Progenitor cell of endocrine pancreas (in vitro differentiated cells): ENCODE data around the gene NCF4. TPM values are rescaled to one million over a fixed set of nuclear protein-coding genes. Genes with fewer than 3 reads are reported as not detected.

Experiments used
- DNase-seq: peaks from one replicate; pipeline ENCODE4 v3.0.0; 2021; ENCODE audit warnings: low spot score; ENCODE audit not compliant: unreplicated experiment
- H3K27ac Mint-ChIP-seq: 2 replicates; pipeline ENCODE4 v1.8.0; 2021; ENCODE audit warnings: mild to moderate bottlenecking, moderate library complexity, mixed read lengths
- H3K27me3 Mint-ChIP-seq: 2 replicates; pipeline ENCODE4 v1.8.0; 2021; ENCODE audit warnings: mixed read lengths
- H3K36me3 Mint-ChIP-seq: 2 replicates; pipeline ENCODE4 v1.8.0; 2022; ENCODE audit warnings: mixed read lengths; ENCODE audit not compliant: insufficient read depth
- H3K4me1 Mint-ChIP-seq: 2 replicates; pipeline ENCODE4 v1.8.0; 2021; ENCODE audit warnings: low read depth, mixed read lengths
- H3K4me3 Mint-ChIP-seq: 2 replicates; pipeline ENCODE4 v1.8.0; 2021; ENCODE audit warnings: low read depth, mild to moderate bottlenecking, moderate library complexity, mixed read lengths
- H3K9me3 Mint-ChIP-seq: 2 replicates; pipeline ENCODE4 v1.8.0; 2021; ENCODE audit warnings: low read depth, mixed read lengths
- total RNA-seq: library from RNA; stranded (reverse); gene quantifications from 2 replicates; pipeline ENCODE4 v1.2.1, GENCODE V29; 2021
- TF ChIP-seq, protein P1 (sequence below): fragments of 200-600 bp; sonication (generic); IDR thresholded peaks from one replicate; pipeline ENCODE4 v1.5.0; 2021; ENCODE audit warnings: antibody characterized with exemption, mild to moderate bottlenecking; ENCODE audit not compliant: unreplicated experiment

Gene NCF4
- total RNA-seq, 1 donor from 2014 or later = not detected

DNA sequence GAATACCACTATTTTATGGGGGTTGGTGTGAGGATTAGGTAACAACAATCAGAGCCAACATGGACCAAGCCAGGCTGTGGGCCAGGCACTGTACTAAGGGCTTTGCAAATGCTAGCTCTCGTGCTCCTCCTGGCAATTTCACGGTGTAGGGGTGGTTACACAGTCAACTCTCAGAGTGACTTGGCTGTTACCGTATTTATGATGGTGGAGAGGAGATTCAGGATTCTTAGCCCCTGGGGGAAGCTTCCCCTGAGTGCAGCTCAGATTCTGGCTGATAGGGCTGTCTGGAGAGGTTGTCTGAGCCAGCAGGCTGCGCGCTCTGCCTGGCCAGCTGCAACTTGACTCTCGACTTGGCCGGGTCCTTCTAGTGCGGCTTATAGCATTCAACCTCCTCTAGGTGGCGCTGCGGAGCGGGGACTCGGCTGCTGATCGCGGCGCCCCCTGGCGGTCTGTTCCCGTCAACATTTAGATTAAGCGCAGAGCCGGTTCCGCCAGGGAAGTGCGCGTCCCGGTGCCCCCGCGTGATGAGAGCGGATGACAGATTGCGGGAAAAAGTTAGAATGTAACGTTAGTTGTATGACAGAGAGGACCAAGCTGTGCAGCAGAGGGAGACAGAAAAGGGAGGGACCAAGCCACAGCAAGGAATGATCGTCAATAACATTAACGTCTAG is 4.5 kb upstream of the NCF4 start:
- Mint-ChIP-seq H3K9me3 (no peaks in the 10 kb centered on the region), H3K27ac (peak overlapping the region; percentile 78), H3K27me3 (peaks cover 56% of the 10 kb centered on the region), H3K4me3 (no peak overlapping the region), H3K4me1 (no peaks in the 10 kb centered on the region), H3K36me3 (peaks cover 2% of the 10 kb centered on the region)
- peak; percentile 96 for DNase-seq
- TF ChIP-seq, protein P1, sequence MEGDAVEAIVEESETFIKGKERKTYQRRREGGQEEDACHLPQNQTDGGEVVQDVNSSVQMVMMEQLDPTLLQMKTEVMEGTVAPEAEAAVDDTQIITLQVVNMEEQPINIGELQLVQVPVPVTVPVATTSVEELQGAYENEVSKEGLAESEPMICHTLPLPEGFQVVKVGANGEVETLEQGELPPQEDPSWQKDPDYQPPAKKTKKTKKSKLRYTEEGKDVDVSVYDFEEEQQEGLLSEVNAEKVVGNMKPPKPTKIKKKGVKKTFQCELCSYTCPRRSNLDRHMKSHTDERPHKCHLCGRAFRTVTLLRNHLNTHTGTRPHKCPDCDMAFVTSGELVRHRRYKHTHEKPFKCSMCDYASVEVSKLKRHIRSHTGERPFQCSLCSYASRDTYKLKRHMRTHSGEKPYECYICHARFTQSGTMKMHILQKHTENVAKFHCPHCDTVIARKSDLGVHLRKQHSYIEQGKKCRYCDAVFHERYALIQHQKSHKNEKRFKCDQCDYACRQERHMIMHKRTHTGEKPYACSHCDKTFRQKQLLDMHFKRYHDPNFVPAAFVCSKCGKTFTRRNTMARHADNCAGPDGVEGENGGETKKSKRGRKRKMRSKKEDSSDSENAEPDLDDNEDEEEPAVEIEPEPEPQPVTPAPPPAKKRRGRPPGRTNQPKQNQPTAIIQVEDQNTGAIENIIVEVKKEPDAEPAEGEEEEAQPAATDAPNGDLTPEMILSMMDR = peak; percentile 100

DNA sequence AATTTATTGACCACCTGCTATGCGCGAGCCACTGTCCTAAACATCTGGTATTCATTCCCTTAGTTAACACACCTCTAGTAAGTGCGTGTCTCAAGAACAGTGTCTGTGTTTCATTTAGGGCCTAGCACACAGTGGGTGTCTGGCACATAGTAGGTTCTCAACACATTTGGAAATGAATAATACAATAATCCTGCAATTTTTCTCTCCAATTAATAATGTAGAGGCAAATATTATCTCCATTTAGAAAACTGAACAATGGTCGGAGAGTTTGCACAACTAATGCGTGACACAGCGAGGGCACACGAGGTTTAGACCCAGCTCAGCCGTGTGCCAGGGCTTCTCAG is 4.0 kb upstream of the NCF4 start:
- TF ChIP-seq, protein P1 = no peak
- Mint-ChIP-seq H3K27me3 (peaks cover 55% of the 10 kb centered on the region), H3K9me3 (no peaks in the 10 kb centered on the region), H3K27ac (no peak overlapping the region), H3K4me1 (no peaks in the 10 kb centered on the region), H3K36me3 (peaks cover 2% of the 10 kb centered on the region), H3K4me3 (no peak overlapping the region)
- DNase-seq = no peak

DNA sequence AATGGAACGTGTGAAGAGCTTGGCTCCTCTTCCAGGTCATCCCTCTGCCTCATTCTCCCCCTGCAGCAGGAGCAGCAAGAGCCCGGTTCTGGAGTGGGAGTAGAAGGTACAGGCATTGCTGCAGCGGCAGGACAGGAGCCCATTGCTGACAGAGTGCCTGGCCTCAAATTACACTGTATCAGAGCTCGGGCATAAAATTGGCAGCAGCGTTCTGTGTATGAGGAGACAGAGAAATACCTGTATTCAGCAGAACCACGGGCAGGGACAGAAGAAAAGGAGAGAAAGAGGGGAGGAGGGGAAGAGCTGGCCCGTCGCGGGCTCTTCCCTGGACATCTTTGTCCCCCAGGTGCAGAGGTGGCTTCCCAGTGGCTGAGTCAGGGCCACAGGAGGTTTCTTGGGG is 2.6 kb upstream of the NCF4 start:
- H3K27ac Mint-ChIP-seq = no peak overlapping the region
- no peak for DNase-seq
- peaks cover 2% of the 10 kb centered on the region for H3K36me3 Mint-ChIP-seq
- H3K9me3 Mint-ChIP-seq = no peaks in the 10 kb centered on the region
- no peak overlapping the region for H3K4me3 Mint-ChIP-seq
- TF ChIP-seq, protein P1 = no peak
- no peaks in the 10 kb centered on the region for H3K4me1 Mint-ChIP-seq
- peaks cover 52% of the 10 kb centered on the region for H3K27me3 Mint-ChIP-seq

DNA sequence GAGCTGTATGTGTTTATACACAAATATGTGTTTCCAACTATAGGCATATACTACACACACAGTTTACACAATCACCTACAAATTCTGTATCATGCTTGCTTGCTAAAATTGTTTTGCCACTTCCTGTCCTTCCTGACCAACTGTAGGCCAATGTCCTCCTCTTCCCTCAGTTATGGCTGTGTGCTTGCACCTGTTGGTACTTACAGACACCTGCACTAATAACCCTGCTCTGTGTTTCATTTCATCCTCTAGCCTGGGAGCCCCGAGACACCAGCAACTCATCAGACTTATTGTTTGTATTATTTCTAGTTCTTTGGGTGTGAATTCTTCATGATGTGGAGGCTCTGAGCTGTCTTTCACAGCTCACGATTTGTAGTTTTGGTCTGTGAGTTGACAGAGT is 1.8 kb upstream of the NCF4 start:
- peaks cover 53% of the 10 kb centered on the region for H3K27me3 Mint-ChIP-seq
- H3K4me1 Mint-ChIP-seq = no peaks in the 10 kb centered on the region
- TF ChIP-seq, protein P1 = no peak
- no peak overlapping the region for H3K27ac Mint-ChIP-seq
- DNase-seq = no peak
- peaks cover 2% of the 10 kb centered on the region for H3K36me3 Mint-ChIP-seq
- no peak overlapping the region for H3K4me3 Mint-ChIP-seq
- no peaks in the 10 kb centered on the region for H3K9me3 Mint-ChIP-seq

DNA sequence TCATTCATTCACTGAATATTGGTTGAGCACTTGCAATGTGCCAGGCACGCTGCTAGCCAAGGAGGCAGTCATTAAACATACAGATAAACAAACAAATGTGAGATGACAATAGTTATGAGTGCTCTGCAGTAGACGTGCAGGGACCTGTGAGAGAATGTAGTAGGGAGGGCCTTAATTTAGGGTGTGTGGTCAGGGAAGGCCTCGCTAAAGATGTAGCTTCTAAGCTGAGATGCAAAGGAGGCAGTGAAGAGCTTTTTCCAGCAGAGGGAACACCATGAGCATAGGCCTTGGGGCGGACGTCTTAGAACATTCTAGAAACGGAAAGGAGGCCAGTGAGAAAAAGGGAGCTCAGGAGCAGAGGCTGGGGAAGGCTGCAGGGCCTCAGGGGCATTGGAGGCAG is 789 bp upstream of the NCF4 start:
- peaks cover 53% of the 10 kb centered on the region for H3K27me3 Mint-ChIP-seq
- TF ChIP-seq, protein P1 = no peak
- DNase-seq = no peak

More for the DNA sequence above, 789 bp upstream of the NCF4 start:
- Mint-ChIP-seq H3K4me3 (no peak overlapping the region), H3K4me1 (no peaks in the 10 kb centered on the region), H3K36me3 (peaks cover 2% of the 10 kb centered on the region), H3K9me3 (no peaks in the 10 kb centered on the region), H3K27ac (no peak overlapping the region)
